Measurements from ENCODE around the gene MARK4. TPM values are rescaled to one million over a fixed set of nuclear protein-coding genes. Genes with fewer than 3 reads are reported as not detected.

The MARK4 gene
- 10 to 100 TPM; 10.6 to 14.8 (median 12.0) TPM for total RNA-seq

DNA sequence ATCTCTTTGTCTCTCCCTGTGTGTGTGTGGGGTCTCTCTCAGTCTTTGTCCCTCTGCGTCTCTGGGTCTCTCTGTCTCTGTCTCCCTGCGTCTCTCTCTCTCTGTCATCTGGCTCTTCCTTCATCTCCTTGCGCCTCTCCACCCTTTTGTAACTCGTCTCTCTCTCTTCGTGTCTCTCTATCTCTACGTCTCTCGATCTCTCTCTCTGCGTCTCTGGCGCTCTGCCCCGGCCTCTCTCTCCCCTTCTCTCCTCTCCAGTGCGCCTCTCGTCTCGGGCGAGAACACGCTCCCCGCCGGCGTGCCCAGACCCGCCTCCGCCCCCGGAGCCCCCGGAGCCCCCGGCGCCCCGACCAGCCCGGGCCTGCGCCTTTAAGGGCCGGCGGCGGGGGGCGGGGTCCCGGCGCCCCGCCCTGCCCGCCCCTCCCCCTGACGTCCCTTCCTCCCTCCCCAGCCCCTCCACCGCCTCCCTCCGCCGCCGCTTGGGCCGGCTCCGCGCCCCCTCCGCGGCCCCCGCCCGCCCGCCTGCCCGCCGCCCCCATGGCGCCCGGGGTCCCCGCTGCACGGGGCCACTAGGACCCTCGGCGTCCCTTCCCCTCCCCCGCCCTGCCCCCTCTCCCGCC is at the start of gene MARK4:
Gene MARK4, plus strand, starts transcription at position 440 of the 620 bp plus-strand sequence. CDS start 318 bp downstream, outside the sequence.
- DNase-seq (ENCODE audit: low spot score) (no peak), ATAC-seq (ENCODE audit: low FRiP score) (peak; percentile 57)
- TF ChIP-seq, protein P1, sequence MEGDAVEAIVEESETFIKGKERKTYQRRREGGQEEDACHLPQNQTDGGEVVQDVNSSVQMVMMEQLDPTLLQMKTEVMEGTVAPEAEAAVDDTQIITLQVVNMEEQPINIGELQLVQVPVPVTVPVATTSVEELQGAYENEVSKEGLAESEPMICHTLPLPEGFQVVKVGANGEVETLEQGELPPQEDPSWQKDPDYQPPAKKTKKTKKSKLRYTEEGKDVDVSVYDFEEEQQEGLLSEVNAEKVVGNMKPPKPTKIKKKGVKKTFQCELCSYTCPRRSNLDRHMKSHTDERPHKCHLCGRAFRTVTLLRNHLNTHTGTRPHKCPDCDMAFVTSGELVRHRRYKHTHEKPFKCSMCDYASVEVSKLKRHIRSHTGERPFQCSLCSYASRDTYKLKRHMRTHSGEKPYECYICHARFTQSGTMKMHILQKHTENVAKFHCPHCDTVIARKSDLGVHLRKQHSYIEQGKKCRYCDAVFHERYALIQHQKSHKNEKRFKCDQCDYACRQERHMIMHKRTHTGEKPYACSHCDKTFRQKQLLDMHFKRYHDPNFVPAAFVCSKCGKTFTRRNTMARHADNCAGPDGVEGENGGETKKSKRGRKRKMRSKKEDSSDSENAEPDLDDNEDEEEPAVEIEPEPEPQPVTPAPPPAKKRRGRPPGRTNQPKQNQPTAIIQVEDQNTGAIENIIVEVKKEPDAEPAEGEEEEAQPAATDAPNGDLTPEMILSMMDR (IDR thresholded peaks at IDR 0.05): no peak

DNA sequence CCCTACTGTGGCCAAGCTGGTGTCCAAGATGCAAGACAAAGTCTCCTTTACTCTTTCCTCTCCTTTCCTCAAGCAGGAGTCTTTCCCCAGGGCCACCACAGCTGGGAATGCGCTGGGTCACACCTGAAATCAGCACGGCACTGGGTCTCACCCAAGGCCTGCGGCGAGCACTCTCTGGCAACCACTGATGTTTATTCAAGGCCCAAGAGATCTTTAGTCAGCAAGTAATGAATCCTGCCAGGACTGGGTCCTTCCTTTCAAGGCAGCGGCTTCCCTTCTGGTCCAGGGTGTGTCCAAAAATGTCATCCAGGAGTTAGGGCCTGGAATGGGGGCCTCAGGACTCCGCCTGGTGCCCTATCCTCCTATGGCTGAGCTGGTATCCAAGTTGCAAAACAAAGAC is 48.4 kb upstream of the MARK4 start:
- ATAC-seq (ENCODE audit: low FRiP score) (no peak), DNase-seq (ENCODE audit: low spot score) (no peak)
- TF ChIP-seq, protein P1 (IDR thresholded peaks at IDR 0.05): no peak

DNA sequence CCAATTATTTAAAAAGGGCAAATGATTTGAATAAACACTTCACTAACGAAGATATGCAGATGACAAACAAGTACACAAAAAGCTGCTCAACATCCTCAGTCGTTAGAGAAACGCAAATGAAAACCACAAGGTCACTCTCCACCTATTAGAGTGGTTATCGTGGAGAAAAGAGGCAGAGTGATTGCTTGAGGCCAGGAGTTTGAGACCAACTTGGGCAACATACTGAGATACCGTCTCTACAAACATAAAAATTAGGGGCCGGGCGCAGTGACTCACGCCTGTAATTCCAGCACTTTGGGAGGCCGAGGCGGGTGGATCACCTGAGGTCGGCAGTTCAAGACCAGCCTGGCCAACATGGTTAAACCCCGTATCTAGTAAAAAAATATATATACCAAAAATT is 45.3 kb upstream of the MARK4 start:
- ATAC-seq (ENCODE audit: low FRiP score) (no peak), DNase-seq (ENCODE audit: low spot score) (no peak)
- TF ChIP-seq, protein P1 (IDR thresholded peaks at IDR 0.05): no peak

DNA sequence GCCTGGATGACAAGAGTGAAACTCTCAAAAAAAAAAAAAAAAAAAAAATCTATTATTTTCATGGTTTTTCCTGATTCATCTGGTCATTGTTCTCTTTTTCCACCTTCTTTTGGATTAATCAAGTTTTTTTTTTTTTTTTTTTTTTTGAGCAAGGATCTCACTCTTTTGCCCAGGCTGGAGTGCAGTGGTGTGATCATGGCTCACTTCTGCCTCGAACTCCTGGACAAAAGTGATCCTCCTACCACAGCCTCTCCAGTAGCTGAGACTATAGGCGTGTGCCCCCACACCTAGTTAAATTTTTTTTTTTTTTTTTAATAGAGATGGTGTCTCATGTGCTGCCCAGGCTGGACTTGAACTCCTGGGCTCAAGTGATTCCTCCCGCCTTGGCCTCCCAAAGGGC is 44.7 kb upstream of the MARK4 start:
- TF ChIP-seq, protein P1 (IDR thresholded peaks at IDR 0.05): no peak
- no peak for DNase-seq (ENCODE audit: low spot score)
- ATAC-seq (ENCODE audit: low FRiP score): no peak

DNA sequence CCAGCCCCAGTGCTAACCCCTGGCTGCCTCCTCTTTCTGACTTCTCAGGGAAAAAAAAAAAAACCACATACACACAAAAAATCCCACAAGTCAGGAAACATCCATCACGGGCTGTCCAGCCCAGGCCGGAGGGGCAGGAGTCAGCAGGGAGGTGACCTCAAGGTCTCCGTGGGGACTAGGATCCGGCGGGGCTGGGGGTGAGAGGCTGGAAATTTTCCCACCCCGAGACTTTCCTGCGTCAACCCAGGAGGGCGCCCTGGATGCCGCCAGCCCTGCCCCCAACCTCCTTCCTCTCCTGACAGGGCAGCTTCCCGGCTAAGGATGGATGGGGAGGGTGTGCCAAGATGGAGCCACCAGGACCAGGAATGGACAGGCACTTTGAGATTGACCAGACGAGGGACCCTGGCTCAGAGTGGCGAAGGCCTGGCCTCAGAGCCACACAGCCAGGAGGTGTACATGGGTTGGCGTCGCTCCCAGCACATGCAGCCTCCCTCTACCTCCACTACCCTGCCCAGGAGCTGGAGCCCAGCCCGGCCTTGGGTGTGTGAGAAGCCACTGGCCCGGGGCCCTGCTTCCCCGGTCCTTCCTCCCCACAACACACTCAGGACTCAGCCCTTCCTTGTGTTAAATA is 39.2 kb upstream of the MARK4 start:
- ATAC-seq (ENCODE audit: low FRiP score) (peak; percentile 64), DNase-seq (ENCODE audit: low spot score) (no peak)
- TF ChIP-seq, protein P1 (IDR thresholded peaks at IDR 0.05): no peak

DNA sequence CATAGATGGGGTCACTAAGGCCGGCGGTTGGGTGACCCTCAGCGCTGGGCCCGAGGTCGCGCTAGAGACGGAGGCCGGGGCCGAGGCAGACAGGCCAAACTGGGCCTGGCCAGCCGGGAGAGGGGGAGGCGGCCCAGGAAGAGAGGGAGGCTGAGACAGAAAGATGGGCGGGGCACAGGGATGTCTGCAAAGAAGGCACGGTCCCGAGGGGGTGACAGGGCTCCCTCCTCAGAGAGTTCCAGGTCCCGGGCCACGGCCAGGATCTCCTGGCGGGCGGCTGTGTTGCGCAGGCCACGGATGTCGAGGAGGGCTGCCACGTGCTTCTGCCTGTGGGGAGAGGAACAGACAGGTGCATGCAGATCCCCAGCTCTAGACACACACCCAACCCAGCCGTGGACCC is 38.0 kb upstream of the MARK4 start:
- TF ChIP-seq, protein P1 (IDR thresholded peaks at IDR 0.05): no peak
- DNase-seq (ENCODE audit: low spot score): no peak
- ATAC-seq (ENCODE audit: low FRiP score): no peak
